GM23338 (cell line): Measurements from ENCODE around the gene AP5S1. TPM values are rescaled to one million over a fixed set of nuclear protein-coding genes. Genes with fewer than 3 reads are reported as not detected.

Experiments
- ATAC-seq: fragments of 200-7000 bp; cut with Tn5 transposase; 3 replicates; pipeline ENCODE4 v1.9.1; 2020
- DNase-seq: peaks from one replicate; pipeline ENCODE4 v3.0.0-alpha.2; 2015; ENCODE audit warnings: low spot score
- H2AFZ ChIP-seq: fragments of 200-600 bp; sonication (generic); 2 replicates; pipeline ENCODE4 v1.8.0; 2016; ENCODE audit warnings: antibody characterized with exemption, mild to moderate bottlenecking, moderate library complexity
- H3F3A ChIP-seq: fragments of 200-600 bp; sonication (generic); replicated peaks from 2 replicates; pipeline ENCODE4 v1.8.0; 2017; ENCODE audit warnings: antibody characterized with exemption, mixed run types, low read depth
- H3K27ac ChIP-seq: fragments of 200-600 bp; sonication (generic); 2 replicates; pipeline ENCODE4 v1.6.1; 2016; ENCODE audit warnings: low read depth
- H3K27me3 ChIP-seq: fragments of 200-600 bp; sonication (generic); 2 replicates; pipeline ENCODE4 v1.8.0; 2016; ENCODE audit warnings: mild to moderate bottlenecking, mixed run types, moderate library complexity; ENCODE audit not compliant: insufficient read depth
- H3K36me3 ChIP-seq: fragments of 200-600 bp; sonication (generic); 2 replicates; pipeline ENCODE4 v1.8.0; 2016; ENCODE audit warnings: mild to moderate bottlenecking; ENCODE audit not compliant: insufficient read depth
- H3K4me1 ChIP-seq: fragments of 200-600 bp; sonication (generic); 2 replicates; pipeline ENCODE4 v1.8.0; 2016; ENCODE audit warnings: mild to moderate bottlenecking, moderate library complexity; ENCODE audit not compliant: insufficient read depth
- H3K4me2 ChIP-seq: fragments of 200-600 bp; sonication (generic); 2 replicates; pipeline ENCODE4 v1.7.1; 2017; ENCODE audit warnings: mixed run types
- H3K4me3 ChIP-seq: fragments of 200-600 bp; sonication (generic); 2 replicates; pipeline ENCODE4 v1.6.1; 2016; ENCODE audit warnings: mixed run types
- H3K79me2 ChIP-seq: fragments of 200-600 bp; sonication (generic); replicated peaks from 2 replicates; pipeline ENCODE4 v1.8.0; 2017; ENCODE audit warnings: mild to moderate bottlenecking; ENCODE audit not compliant: insufficient read depth
- H3K9me2 ChIP-seq: fragments of 200-600 bp; sonication (generic); 2 replicates; pipeline ENCODE4 v1.8.0; 2017; ENCODE audit not compliant: insufficient read depth
- H4K20me1 ChIP-seq: fragments of 200-600 bp; sonication (generic); replicated peaks from 2 replicates; pipeline ENCODE4 v1.8.0; 2017; ENCODE audit warnings: mild to moderate bottlenecking; ENCODE audit not compliant: insufficient read depth
- H3K27ac Mint-ChIP-seq: 2 replicates; pipeline ENCODE4 v1.8.0; 2020; ENCODE audit warnings: inconsistent platforms, mild to moderate bottlenecking, moderate library complexity, mixed read lengths
- H3K27me3 Mint-ChIP-seq: 3 replicates; pipeline ENCODE4 v1.8.0; 2022; ENCODE audit warnings: low read depth, mild to moderate bottlenecking, moderate library complexity, mixed read lengths, inconsistent platforms; ENCODE audit not compliant: insufficient read depth, poor library complexity
- H3K36me3 Mint-ChIP-seq: 3 replicates; pipeline ENCODE4 v1.8.0; 2021; ENCODE audit warnings: low read depth, mild to moderate bottlenecking, inconsistent platforms, moderate library complexity, mixed read lengths
- H3K4me1 Mint-ChIP-seq: 3 replicates; pipeline ENCODE4 v1.8.0; 2020; ENCODE audit warnings: mild to moderate bottlenecking, inconsistent platforms, mixed read lengths
- H3K4me3 Mint-ChIP-seq: 3 replicates; pipeline ENCODE4 v1.8.0; 2021; ENCODE audit warnings: moderate library complexity, mild to moderate bottlenecking, inconsistent platforms, mixed read lengths
- H3K9me3 Mint-ChIP-seq: 3 replicates; pipeline ENCODE4 v1.8.0; 2020; ENCODE audit warnings: moderate library complexity, mild to moderate bottlenecking, inconsistent platforms, mixed read lengths
- CREB1 ChIP-seq: fragments of 250-450 bp; sonication (Bioruptor Pico); IDR thresholded peaks from 2 replicates; pipeline ENCODE4 v1.5.0; 2020; ENCODE audit warnings: low read depth, mild to moderate bottlenecking, moderate library complexity
- CTCF ChIP-seq, 2 experiments: fragments of 200-600 bp in 1 of 2; sonication (generic) in 1 of 2; conservative IDR thresholded peaks; 2 replicates each; pipeline versions ENCODE4 v1.5.1 to v1.6.1; 2016 to 2017; ENCODE audit warnings: antibody characterized with exemption in 2 of 2, low read depth in 2 of 2, mild to moderate bottlenecking in 2 of 2, moderate library complexity in 1 of 2
- ETS1 ChIP-seq: IDR thresholded peaks from 2 replicates; pipeline ENCODE4 v1.6.1; 2016; ENCODE audit warnings: antibody characterized with exemption
- EZH2 ChIP-seq: fragments of 200-600 bp; sonication (generic); IDR thresholded peaks from one replicate; pipeline ENCODE4 v1.8.0; 2017; ENCODE audit warnings: antibody characterized with exemption, mild to moderate bottlenecking, low read depth; ENCODE audit not compliant: unreplicated experiment
- JUNB ChIP-seq: IDR thresholded peaks from one replicate; pipeline ENCODE4 v1.6.1; 2016; ENCODE audit warnings: antibody characterized with exemption; ENCODE audit not compliant: unreplicated experiment
- NANOG ChIP-seq: IDR thresholded peaks from 2 replicates; pipeline ENCODE4 v1.6.1; 2016; ENCODE audit warnings: antibody characterized with exemption, borderline replicate concordance
- POLR2AphosphoS5 ChIP-seq: IDR thresholded peaks from 2 replicates; pipeline ENCODE4 v1.6.1; 2016; ENCODE audit warnings: antibody characterized with exemption, low read depth
- REST ChIP-seq: IDR thresholded peaks from one replicate; pipeline ENCODE4 v1.6.1; 2018; ENCODE audit warnings: antibody characterized with exemption; ENCODE audit not compliant: unreplicated experiment
- STAT1 ChIP-seq: IDR thresholded peaks from one replicate; pipeline ENCODE4 v1.6.1; 2016; ENCODE audit warnings: antibody characterized with exemption; ENCODE audit not compliant: unreplicated experiment
- ZNF114 ChIP-seq: fragments of 250-450 bp; sonication (Bioruptor Pico); IDR thresholded peaks from 2 replicates; pipeline ENCODE4 v1.5.0; 2020; ENCODE audit warnings: mild to moderate bottlenecking, moderate library complexity
- ZNF331 ChIP-seq: fragments of 250-450 bp; sonication (Bioruptor Pico); IDR thresholded peaks from 2 replicates; pipeline ENCODE4 v1.5.0; 2020; ENCODE audit warnings: low read depth, mild to moderate bottlenecking, moderate library complexity
- polyA plus RNA-seq: library from polyadenylated mRNA; unstranded; fragments of >200 nt; fragmentation: Nextera tagmentation; extraction: Ambion mirVana; gene quantifications from 2 replicates; pipeline ENCODE4 v1.2.1, GENCODE V29; 2016
- total RNA-seq: library from RNA; depleted of rRNA; stranded (reverse); fragments of >200 nt; shearing (Covaris generic); gene quantifications from 2 replicates; pipeline ENCODE4 v1.2.3, GENCODE V29; 2014

The AP5S1 gene
- total and polyA plus RNA-seq, 2 experiments from 2014 or later: 1.8 to 2.8 TPM

- no peak for TF ChIP-seq EZH2
- TF ChIP-seq JUNB: no peak
- TF ChIP-seq REST: no peak
- no peak for TF ChIP-seq CTCF (conservative IDR thresholded peaks at IDR 0.05; ENCODE audit: low read depth in 2 of 2)
- TF ChIP-seq ZNF331 (CRISPR knock-in tag): no peak
- TF ChIP-seq ZNF114 (CRISPR knock-in tag): no peak
Measured at GRCh38 chr20:3801846-3802245, 18.5 kb upstream of the AP5S1 start (continued).

GRCh38 chr20:3802524-3803239, 17.7 kb upstream of the AP5S1 start:
- Histone ChIP-seq H2AFZ (no peak overlapping the region), H3K36me3 (no peaks in the 10 kb centered on the region), H3K9me2 (no peaks in the 10 kb centered on the region), H3K4me3 (no peak overlapping the region), H3K79me2 (no peaks in the 10 kb centered on the region), H4K20me1 (no peaks in the 10 kb centered on the region; the same call in 1 of the 2 replicates), H3K27me3 (no peaks in the 10 kb centered on the region), H3K27ac (no peak overlapping the region), H3K4me2 (no peak overlapping the region), H3F3A (peaks cover 14% of the 10 kb centered on the region), H3K4me1 (peaks cover 41% of the 10 kb centered on the region)
- peaks cover 28% of the 10 kb centered on the region for H3K27me3 Mint-ChIP-seq
- no peaks in the 10 kb centered on the region; the same call in 2 of the 3 replicates for H3K9me3 Mint-ChIP-seq
- DNase-seq: no peak
- H3K36me3 Mint-ChIP-seq: peaks cover 57% of the 10 kb centered on the region
- H3K4me3 Mint-ChIP-seq: no peak overlapping the region; the same call in 2 of the 3 replicates
- peaks cover 54% of the 10 kb centered on the region for H3K4me1 Mint-ChIP-seq
- no peak for ATAC-seq
- H3K27ac Mint-ChIP-seq: no peak overlapping the region
- TF ChIP-seq JUNB (no peak), STAT1 (no peak), CTCF (conservative IDR thresholded peaks at IDR 0.05; ENCODE audit: low read depth in 2 of 2) (no peak), EZH2 (no peak), ZNF114 (CRISPR knock-in tag) (no peak), CREB1 (CRISPR knock-in tag) (no peak), NANOG (no peak), ZNF331 (CRISPR knock-in tag) (no peak), REST (no peak), ETS1 (no peak), POLR2AphosphoS5 (no peak)
